HG02623 (cell line): ENCODE measurements around the gene REEP3.
"Not testable (repeated sequence)": the region's sequence is repeated elsewhere in the genome, so short reads cannot be mapped to it uniquely, and the experiment has no call there.

Source experiments
- ATAC-seq: cut with Tn5 transposase; IDR thresholded peaks from one replicate; pipeline ENCODE4 v1.9.1; 2021; ENCODE audit warnings: moderate library complexity; ENCODE audit not compliant: unreplicated experiment

REEP3 gene

GRCh38 chr10:63547628-63548360, 26.6 kb downstream of the REEP3 start:
- no peak for ATAC-seq

GRCh38 chr10:63548860-63549259, 27.7 kb downstream of the REEP3 start:
- ATAC-seq, result no peak

- no peak for ATAC-seq
These were observed 28.6 kb downstream of the REEP3 start for GRCh38 chr10:63549810-63550209.

- ATAC-seq, result no peak
These were observed 31.8 kb downstream of the REEP3 start for GRCh38 chr10:63553031-63553430.

- no peak for ATAC-seq
These were observed 32.3 kb downstream of the REEP3 start for GRCh38 chr10:63553473-63553872.

- ATAC-seq, result peak; percentile 72
These were observed 33.5 kb downstream of the REEP3 start for GRCh38 chr10:63554657-63555056.

- no peak for ATAC-seq
These were observed 34.1 kb downstream of the REEP3 start for GRCh38 chr10:63555330-63555729.

GRCh38 chr10:63558132-63558784, 37.1 kb downstream of the REEP3 start:
- ATAC-seq, result no peak

- no peak for ATAC-seq
These were observed 40.1 kb downstream of the REEP3 start for GRCh38 chr10:63561341-63561740.

- no peak for ATAC-seq
These were observed 41.2 kb downstream of the REEP3 start for GRCh38 chr10:63562391-63562790.

GRCh38 chr10:63562857-63563256, 41.7 kb downstream of the REEP3 start:
- no peak for ATAC-seq

GRCh38 chr10:63563623-63564022, 42.4 kb downstream of the REEP3 start:
- no peak for ATAC-seq

GRCh38 chr10:63564731-63565130, 43.5 kb downstream of the REEP3 start:
- ATAC-seq, result not testable (repeated sequence)

- no peak for ATAC-seq
These were observed 52.0 kb downstream of the REEP3 start for GRCh38 chr10:63573068-63573697.

GRCh38 chr10:63574011-63574410, 52.8 kb downstream of the REEP3 start:
- no peak for ATAC-seq

- ATAC-seq, result no peak
These were observed 55.3 kb downstream of the REEP3 start for GRCh38 chr10:63576501-63576900.

- ATAC-seq, result no peak
These were observed 57.3 kb downstream of the REEP3 start for GRCh38 chr10:63578501-63578900.

GRCh38 chr10:63579371-63580014, 58.3 kb downstream of the REEP3 start:
- ATAC-seq, result no peak

- ATAC-seq, result no peak
These were observed 61.5 kb downstream of the REEP3 start for GRCh38 chr10:63582690-63583089.

- no peak for ATAC-seq
These were observed 62.2 kb downstream of the REEP3 start for GRCh38 chr10:63583397-63583796.

GRCh38 chr10:63583909-63584724, 62.9 kb downstream of the REEP3 start:
- ATAC-seq, result no peak
